T47D (cell line): ENCODE measurements around the gene PRSS12.

Source experiments
- DNase-seq, 2 experiments: peaks; one replicate each; pipeline versions ENCODE4 v3.0.0 to v3.0.0-alpha.2; 2011 to 2012; ENCODE audit warnings: low read depth in 1 of 2, low spot score in 1 of 2
- JUND ChIP-seq: IDR thresholded peaks from 2 replicates; pipeline ENCODE4 v1.6.1; 2012; ENCODE audit warnings: low read depth
- in situ Hi-C: cut with HindIII; loops from 2 replicates; pipeline ENCODE4 v1.10.0; 2016; ENCODE audit warnings: low sequenced_read_pairs, low pct_unique_long_range_greater_than_20kb

PRSS12 gene

GRCh38 chr4:118235566-118236120 is 117.2 kb downstream of the PRSS12 start:
- DNase-seq, result no peak
- in situ Hi-C loops, result no loop called here
- no peak for TF ChIP-seq JUND
